ENCODE data around the gene NAIF1. TPM values are rescaled to one million over a fixed set of nuclear protein-coding genes. Genes with fewer than 3 reads are reported as not detected.

The NAIF1 gene
- total RNA-seq: 7.6 and 9.0 TPM in 2 replicates

GRCh38 chr9:128066713-128067644 lies at the start of gene NAIF1:
Gene NAIF1, minus strand, starts transcription at chr9:128067320. Its CDS starts 219 bp downstream, at chr9:128067101.

GRCh38 chr9:128067645-128068385 lies 695 bp upstream of the NAIF1 start, which contains the start of gene SLC25A25:
Gene SLC25A25, plus strand, starts transcription at chr9:128068232. Its CDS starts 88 bp downstream, at chr9:128068320.

Other genes with a start within 250 kb of the NAIF1 start
- gene ENG, start 212.7 kb downstream of the NAIF1 start, total RNA-seq: 378 and 433 TPM in 2 replicates
- 55.0 and 101 TPM in 2 replicates for gene AK1, start 189.6 kb downstream of the NAIF1 start, total RNA-seq
- gene ST6GALNAC6, start 167.7 kb downstream of the NAIF1 start, total RNA-seq: 29.6 and 37.4 TPM in 2 replicates
- 73.9 and 82.3 TPM in 2 replicates for gene ST6GALNAC4, start 150.3 kb downstream of the NAIF1 start, total RNA-seq
- 0.34 and 1.3 TPM in 2 replicates for gene PIP5KL1, start 136.5 kb downstream of the NAIF1 start, total RNA-seq
- 20.5 and 23.8 TPM in 2 replicates for gene DPM2, start 129.5 kb downstream of the NAIF1 start, total RNA-seq
- 3.1 and 19.4 TPM in 2 replicates for gene EEIG1, start 86.3 kb downstream of the NAIF1 start, total RNA-seq
- 24.5 and 26.8 TPM in 2 replicates for gene SLC25A25, start 912 bp upstream of the NAIF1 start, total RNA-seq
- gene PTGES2, start 60.4 kb upstream of the NAIF1 start, total RNA-seq: 61.8 and 68.0 TPM in 2 replicates
- gene LCN2, start 82.1 kb upstream of the NAIF1 start, total RNA-seq: not detected in 2 replicates
- gene BBLN, start 92.9 kb upstream of the NAIF1 start, total RNA-seq: 136 and 182 TPM in 2 replicates
- gene CIZ1, start 124.3 kb upstream of the NAIF1 start, total RNA-seq: 46.6 and 60.8 TPM in 2 replicates
- gene DNM1, start 136.1 kb upstream of the NAIF1 start, total RNA-seq: not detected in 2 replicates
- 52.0 and 60.3 TPM in 2 replicates for gene GOLGA2, start 208.7 kb upstream of the NAIF1 start, total RNA-seq
- gene SWI5, start 209.0 kb upstream of the NAIF1 start, total RNA-seq: 35.2 and 42.5 TPM in 2 replicates